Neuronal stem cell (in vitro differentiated cells): ENCODE results near the gene RNF212B. TPM values are rescaled to one million over a fixed set of nuclear protein-coding genes. Genes with fewer than 3 reads are reported as not detected.

Experiments
- small RNA-seq: library from polyadenylated mRNA; stranded (forward); fragments of <200 nt; extraction: miRNeasy Mini kit (QIAGEN cat#:217004); gene quantifications from one replicate; pipeline ENCODE3, GENCODE V24; 2013; ENCODE audit not compliant: insufficient read depth

The RNF212B gene

Small RNA genes within 50 kb of the gene (small RNA-seq; reads per million reads assigned to genes)
- gene AL049829.1 (not detected), gene RNU6-1046P (not detected)
